CD14-positive monocyte (primary cell): ENCODE data around the gene PIK3R6. TPM values are rescaled to one million over a fixed set of nuclear protein-coding genes. Genes with fewer than 3 reads are reported as not detected.
A peak's percentile ranks its signal among the peaks of the same experiment; 100 is the strongest.

Experiments
- DNase-seq, 3 donors: peaks; one replicate each; pipeline ENCODE4 v3.0.0-alpha.2; 2011 to 2022
- H2AFZ ChIP-seq: 2 replicates; pipeline ENCODE4 v1.6.0; 2012; ENCODE audit warnings: mild to moderate bottlenecking, low read depth, low read length, inconsistent platforms; ENCODE audit not compliant: insufficient read depth, poor library complexity, severe bottlenecking
- H3K27ac ChIP-seq, 2 donors: 1 replicate in 1 of 2; 2 replicates in 1 of 2; pipeline ENCODE4 v1.5.1; 2012 to 2013; ENCODE audit warnings: low read length in 2 of 2, control low read depth in 1 of 2, inconsistent platforms in 1 of 2, low read depth in 1 of 2, mild to moderate bottlenecking in 1 of 2
- H3K27me3 ChIP-seq, 2 donors: one replicate each; pipeline versions ENCODE4 v1.6.0 to v1.6.1; 2011 to 2013; ENCODE audit warnings: low read length in 2 of 2; ENCODE audit not compliant: control insufficient read depth in 2 of 2, insufficient read depth in 2 of 2
- H3K36me3 ChIP-seq, 2 donors: replicated peaks in 1 of 2; 1 replicate in 1 of 2; 2 replicates in 1 of 2; pipeline versions ENCODE4 v1.5.1 to v1.6.1; 2012 to 2013; ENCODE audit warnings: low read length in 2 of 2, control low read depth in 1 of 2, inconsistent platforms in 1 of 2, mild to moderate bottlenecking in 1 of 2; ENCODE audit not compliant: insufficient read depth in 2 of 2, control insufficient read depth in 1 of 2
- H3K4me1 ChIP-seq, 2 donors: 1 replicate in 1 of 2; 2 replicates in 1 of 2; pipeline versions ENCODE4 v1.5.1 to v1.6.1; 2012 to 2013; ENCODE audit warnings: low read length in 2 of 2, control low read depth in 1 of 2, inconsistent platforms in 1 of 2, mild to moderate bottlenecking in 1 of 2, moderate library complexity in 1 of 2; ENCODE audit not compliant: insufficient read depth in 2 of 2, control insufficient read depth in 1 of 2
- H3K4me2 ChIP-seq: replicated peaks from 2 replicates; pipeline ENCODE3; 2012; ENCODE audit warnings: low read length, moderate library complexity, mild to moderate bottlenecking; ENCODE audit not compliant: poor library complexity, severe bottlenecking; ENCODE audit errors: extremely low read depth
- H3K4me3 ChIP-seq, 3 experiments: fragments of 200-600 bp in 1 of 3; sonication (generic) in 1 of 3; replicated peaks in 1 of 3; 1 replicate in 2 of 3; 2 replicates in 1 of 3; pipeline ENCODE4 v1.5.1; 2011 to 2013; ENCODE audit warnings: low read length in 3 of 3, mild to moderate bottlenecking in 3 of 3, control low read depth in 2 of 3, low read depth in 2 of 3, inconsistent platforms in 1 of 3, moderate library complexity in 1 of 3
- H3K79me2 ChIP-seq: 2 replicates; pipeline ENCODE4 v1.6.0; 2012; ENCODE audit warnings: mild to moderate bottlenecking, control low read depth, inconsistent platforms, low read length, moderate library complexity; ENCODE audit not compliant: insufficient read depth
- H3K9ac ChIP-seq: 2 replicates; pipeline ENCODE4 v1.6.0; 2017; ENCODE audit warnings: low read length, mild to moderate bottlenecking; ENCODE audit not compliant: insufficient read depth, poor library complexity, severe bottlenecking
- H3K9me3 ChIP-seq, 2 donors: replicated peaks in 1 of 2; 1 replicate in 1 of 2; 2 replicates in 1 of 2; pipeline versions ENCODE4 v1.5.1 to v1.6.1; 2012 to 2013; ENCODE audit warnings: low read length in 2 of 2, control low read depth in 1 of 2; ENCODE audit not compliant: control insufficient read depth in 1 of 2, insufficient read depth in 1 of 2
- H4K20me1 ChIP-seq: 2 replicates; pipeline ENCODE4 v1.6.0; 2012; ENCODE audit warnings: mild to moderate bottlenecking, low read length, control low read depth, moderate library complexity; ENCODE audit not compliant: insufficient read depth
- H3K27ac Mint-ChIP-seq, 7 donors: one replicate each; pipeline ENCODE4 v1.8.0; 2020; ENCODE audit warnings: mild to moderate bottlenecking in 7 of 7, mixed read lengths in 7 of 7, moderate library complexity in 6 of 7, inconsistent platforms in 2 of 7
- H3K27me3 Mint-ChIP-seq, 3 donors: one replicate each; pipeline ENCODE4 v1.8.0; 2021 to 2022; ENCODE audit warnings: low read depth in 3 of 3, mild to moderate bottlenecking in 3 of 3, mixed read lengths in 3 of 3, moderate library complexity in 3 of 3, inconsistent platforms in 1 of 3
- H3K36me3 Mint-ChIP-seq, 2 donors: one replicate each; pipeline ENCODE4 v1.8.0; 2020; ENCODE audit warnings: mixed read lengths in 2 of 2, inconsistent platforms in 1 of 2, mild to moderate bottlenecking in 1 of 2
- H3K4me1 Mint-ChIP-seq: one replicate; pipeline ENCODE4 v1.8.0; 2020; ENCODE audit warnings: mild to moderate bottlenecking, mixed read lengths
- H3K4me3 Mint-ChIP-seq, 2 donors: one replicate each; pipeline ENCODE4 v1.8.0; 2020; ENCODE audit warnings: mild to moderate bottlenecking in 2 of 2, mixed read lengths in 2 of 2, moderate library complexity in 1 of 2
- H3K9me3 Mint-ChIP-seq, 7 donors: one replicate each; pipeline ENCODE4 v1.8.0; 2020 to 2022; ENCODE audit warnings: mixed read lengths in 7 of 7, mild to moderate bottlenecking in 6 of 7, moderate library complexity in 6 of 7, inconsistent platforms in 2 of 7
- CTCF ChIP-seq: fragments of 200-600 bp; IDR thresholded peaks from one replicate; pipeline ENCODE4 v1.8.0; 2022; ENCODE audit warnings: antibody characterized with exemption, mild to moderate bottlenecking
- WGBS: methylation state at CpG from one replicate; pipeline ENCODE4 v1.1.5; 2013; ENCODE audit warnings: missing lambda C conversion rate; ENCODE audit not compliant: insufficient coverage; 5-methylcytosine and 5-hydroxymethylcytosine counted together
- intact Hi-C, 2 donors: fragments of 100-400 bp; cut with micrococcal nuclease; formaldehyde crosslinking; loops; one replicate each; pipeline versions ENCODE4 v1.15.0 to v1.15.1; 2023
- polyA plus RNA-seq, 3 donors: library from polyadenylated mRNA; depleted of rRNA in 1 of 3; unstranded in 2 of 3; stranded (reverse) in 1 of 3; fragments of 300-500 nt in 2 of 3; fragments of >200 nt in 1 of 3; fragmentation: Illumina TruSeq in 2 of 3; gene quantifications; 1 replicate in 2 of 3; 2 replicates in 1 of 3; pipeline ENCODE4 v1.2.3, GENCODE V29; 2012 to 2021

The PIK3R6 gene
- polyA plus RNA-seq, 3 donors, result 3.6 to 23.3 (median 5.8) TPM

DNA sequence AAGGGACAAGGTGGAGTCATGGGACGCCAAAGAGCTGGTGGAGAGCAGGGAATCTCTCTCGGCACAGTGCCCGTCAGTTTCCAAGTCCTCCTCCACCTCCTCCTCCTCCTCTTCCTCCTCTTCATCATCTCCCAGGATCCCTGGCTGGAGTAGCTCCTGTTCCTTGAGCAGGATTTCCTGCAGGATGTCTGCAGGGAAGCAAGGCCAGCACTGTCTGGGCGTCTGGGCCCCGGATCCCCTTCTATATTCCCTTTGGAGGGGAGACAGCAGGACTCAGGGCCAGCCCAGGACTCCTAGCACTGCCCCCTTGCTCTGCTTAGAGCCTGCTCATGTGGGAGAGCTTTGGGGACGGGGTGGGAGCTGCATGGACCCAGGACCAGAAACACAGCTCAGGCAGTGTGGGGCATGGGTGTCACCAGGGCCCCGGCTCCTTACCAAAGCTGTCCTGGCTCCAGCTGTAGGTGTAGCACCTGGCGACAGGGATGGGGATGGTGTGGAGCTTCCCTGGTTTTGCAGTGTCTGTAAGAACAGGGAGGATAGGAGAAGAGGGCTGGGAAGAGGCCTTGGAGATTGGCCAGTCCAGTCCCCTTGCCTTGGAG is 21.3 kb upstream of the PIK3R6 start:
- Histone ChIP-seq H3K9me3 (peaks cover 0 to 14% of the 10 kb centered on the region in 2 donors), H3K4me1 (peaks cover 0 to 11% of the 10 kb centered on the region in 2 donors), H3K27me3 (no peaks in the 10 kb centered on the region), H4K20me1 (peaks cover 93% of the 10 kb centered on the region), H3K4me2 (no peak overlapping the region), H3K9ac (no peak overlapping the region), H3K79me2 (no peaks in the 10 kb centered on the region), H3K27ac (no peak overlapping the region), H2AFZ (no peak overlapping the region), H3K36me3 (peaks cover 90 to 92% of the 10 kb centered on the region in 2 donors), H3K4me3 (no peak overlapping the region)
- no peak for TF ChIP-seq CTCF
- Mint-ChIP-seq H3K4me3 (no peak overlapping the region), H3K9me3 (peaks cover 0 to 13% (median 6%) of the 10 kb centered on the region in 7 donors), H3K36me3 (peaks cover 81 to 94% of the 10 kb centered on the region in 2 donors), H3K4me1 (peaks cover 12% of the 10 kb centered on the region), H3K27me3 (no peaks in the 10 kb centered on the region), H3K27ac (peak overlapping the region in 2 of 7 donors; percentile 45 to 70)
- intact Hi-C loops, result no loop called here
- no peak for DNase-seq
- WGBS, result 100% methylated on average over 7 of the region's 8 CpGs

GRCh38 chr17:8887834-8888703 is 20.6 kb upstream of the PIK3R6 start:
- no peak overlapping the region for H3K4me2 ChIP-seq
- peaks cover 0 to 8% of the 10 kb centered on the region in 2 donors for H3K4me1 ChIP-seq
- no peak overlapping the region for H2AFZ ChIP-seq
- no peak overlapping the region for H3K4me3 ChIP-seq
- H4K20me1 ChIP-seq, result peaks cover 93% of the 10 kb centered on the region
- Mint-ChIP-seq H3K36me3 (peaks cover 81 to 94% of the 10 kb centered on the region in 2 donors), H3K4me1 (peaks cover 12% of the 10 kb centered on the region), H3K27me3 (peaks cover 0 to 2% (median 0%) of the 10 kb centered on the region in 3 donors), H3K4me3 (no peak overlapping the region), H3K27ac (peak overlapping the region in 2 of 7 donors; percentile 41 to 45), H3K9me3 (peaks cover 0 to 13% (median 6%) of the 10 kb centered on the region in 7 donors)
- peaks cover 0 to 14% of the 10 kb centered on the region in 2 donors for H3K9me3 ChIP-seq
- H3K36me3 ChIP-seq, result peaks cover 90 to 92% of the 10 kb centered on the region in 2 donors
- 98% methylated on average over 27 of the region's 39 CpGs for WGBS
- no peak for TF ChIP-seq CTCF
- no peak overlapping the region for H3K9ac ChIP-seq
- H3K79me2 ChIP-seq, result no peaks in the 10 kb centered on the region
- H3K27ac ChIP-seq, result no peak overlapping the region
- H3K27me3 ChIP-seq, result no peaks in the 10 kb centered on the region
- intact Hi-C loops, result no loop called here
- no peak for DNase-seq
